ENCODE results near the gene NDUFA8. TPM values are rescaled to one million over a fixed set of nuclear protein-coding genes. Genes with fewer than 3 reads are reported as not detected.

NDUFA8 gene
- total RNA-seq, 1 donor from 2014 or later = 38.1 TPM

DNA sequence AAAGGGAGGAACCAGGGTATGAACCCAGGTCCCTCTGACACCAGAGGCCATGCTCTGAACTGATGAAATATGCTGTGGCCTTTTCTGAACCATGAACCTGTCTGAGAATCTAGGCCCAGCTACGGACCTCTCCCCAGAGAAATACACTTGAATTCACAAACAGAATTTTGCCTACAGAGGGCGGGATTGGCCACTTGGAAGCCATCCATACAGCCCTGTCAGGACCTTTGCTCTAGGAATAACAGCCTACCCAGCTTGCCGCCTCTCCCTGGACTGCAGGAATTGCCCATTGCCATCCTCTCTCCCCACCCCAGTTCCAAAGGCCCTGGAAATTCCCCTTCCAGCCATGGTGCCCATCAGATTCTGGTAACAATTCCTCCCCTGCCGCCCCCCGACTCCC is 26.7 kb upstream of the NDUFA8 start:
- DNase-seq (ENCODE audit: low spot score) = no peak

DNA sequence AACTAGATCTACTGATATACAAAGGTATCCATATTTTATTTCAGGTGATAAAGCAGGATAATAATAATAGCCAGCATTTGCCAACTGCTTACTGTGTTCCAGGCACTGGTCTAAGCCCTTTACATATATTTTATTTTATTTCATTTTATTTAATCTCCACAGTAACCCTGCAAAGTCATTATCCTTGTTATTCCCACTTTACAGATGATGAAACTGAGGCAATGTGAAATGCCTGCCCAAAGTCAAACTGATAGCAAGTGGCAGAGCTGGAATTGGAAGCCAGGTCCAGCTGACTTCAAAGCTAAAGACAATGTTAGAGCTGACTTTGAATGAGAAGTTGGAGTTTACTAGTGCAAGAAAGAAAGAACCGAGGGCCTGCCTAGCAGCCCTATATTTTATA is 25.0 kb upstream of the NDUFA8 start:
- no peak for DNase-seq (ENCODE audit: low spot score)

- DNase-seq (ENCODE audit: low spot score) = no peak
Measured at GRCh38 chr9:122183501-122183900, 23.9 kb upstream of the NDUFA8 start.

GRCh38 chr9:122180633-122181032 is 21.1 kb upstream of the NDUFA8 start:
- DNase-seq (ENCODE audit: low spot score) = no peak

GRCh38 chr9:122179690-122180074 is 20.1 kb upstream of the NDUFA8 start:
- DNase-seq (ENCODE audit: low spot score) = no peak

DNA sequence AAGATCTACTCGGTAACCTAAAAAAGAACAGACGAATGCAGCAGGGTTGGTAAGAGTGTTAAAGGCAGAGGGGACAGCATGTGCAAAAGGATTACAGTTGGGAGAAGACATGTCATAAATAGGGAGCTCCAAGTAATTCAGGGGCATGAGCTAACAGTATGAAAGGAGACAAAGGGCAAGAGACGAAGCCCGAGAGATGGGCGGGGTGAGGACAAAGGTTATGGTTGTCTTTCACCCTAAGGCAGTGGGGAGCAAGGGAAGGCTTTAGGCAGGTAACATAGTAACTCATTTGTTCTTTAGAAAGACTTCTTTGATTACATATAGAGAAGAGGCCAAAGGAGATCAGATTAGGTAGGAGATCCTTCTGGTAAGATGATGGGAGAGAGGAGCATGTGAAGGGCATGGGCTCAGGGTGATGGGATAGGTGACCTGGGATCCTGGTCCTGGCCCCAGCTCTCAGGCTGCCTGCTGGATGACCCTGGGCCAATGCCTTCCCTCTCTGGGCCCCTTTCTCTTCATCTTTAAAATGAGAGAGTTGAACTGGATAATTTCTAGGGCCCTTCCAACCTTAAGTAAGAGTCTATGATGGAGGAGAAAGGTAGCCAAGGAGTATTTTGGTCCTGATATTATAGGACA is 19.6 kb upstream of the NDUFA8 start:
- no peak for DNase-seq (ENCODE audit: low spot score)

GRCh38 chr9:122176916-122177315 is 17.3 kb upstream of the NDUFA8 start:
- no peak for DNase-seq (ENCODE audit: low spot score)

- no peak for DNase-seq (ENCODE audit: low spot score)
Measured at GRCh38 chr9:122173670-122174069, 14.1 kb upstream of the NDUFA8 start.

GRCh38 chr9:122172131-122172530 is 12.6 kb upstream of the NDUFA8 start:
- no peak for DNase-seq (ENCODE audit: low spot score)

GRCh38 chr9:122168356-122168755 is 8.8 kb upstream of the NDUFA8 start:
- no peak for DNase-seq (ENCODE audit: low spot score)

DNA sequence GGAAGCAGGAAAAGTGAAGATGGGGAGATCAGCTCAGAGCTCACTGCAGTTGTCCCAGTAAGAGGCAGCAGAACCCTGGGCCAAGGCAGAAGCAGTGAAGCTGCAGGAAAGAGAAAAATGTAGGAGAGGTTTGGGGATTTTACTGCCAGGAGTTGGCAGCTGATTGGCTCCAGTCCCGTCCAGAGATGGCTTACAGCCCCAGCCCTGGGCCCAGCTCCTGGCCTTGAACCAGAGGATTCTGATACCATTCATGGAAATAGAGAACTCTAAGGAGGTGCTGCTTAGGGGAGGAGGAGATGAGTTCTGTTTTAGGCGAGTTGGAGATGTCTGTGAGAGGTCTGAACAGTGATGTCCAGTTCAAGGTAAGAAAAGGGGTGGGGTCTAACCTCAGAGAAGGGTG is 4.7 kb upstream of the NDUFA8 start:
- DNase-seq (ENCODE audit: low spot score) = peak; percentile 51

DNA sequence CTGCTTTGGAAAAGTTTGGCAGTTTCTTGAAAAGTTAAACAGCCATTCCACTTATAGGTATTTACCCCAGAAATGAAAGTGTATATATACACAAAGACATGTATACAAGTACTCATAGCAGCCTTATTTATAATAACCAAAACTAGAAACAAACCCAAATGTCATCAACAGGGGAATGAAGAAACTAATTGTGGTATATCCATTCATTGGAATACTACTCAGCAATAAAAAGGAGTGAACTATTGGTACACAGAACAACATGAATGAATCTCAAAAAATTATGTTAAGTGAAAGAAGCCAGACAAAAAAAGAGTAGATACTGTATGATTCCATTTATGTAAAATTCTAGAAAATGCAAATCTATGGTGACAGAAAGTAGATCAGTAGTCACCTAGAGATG is 2.8 kb upstream of the NDUFA8 start:
- DNase-seq (ENCODE audit: low spot score) = no peak

DNA sequence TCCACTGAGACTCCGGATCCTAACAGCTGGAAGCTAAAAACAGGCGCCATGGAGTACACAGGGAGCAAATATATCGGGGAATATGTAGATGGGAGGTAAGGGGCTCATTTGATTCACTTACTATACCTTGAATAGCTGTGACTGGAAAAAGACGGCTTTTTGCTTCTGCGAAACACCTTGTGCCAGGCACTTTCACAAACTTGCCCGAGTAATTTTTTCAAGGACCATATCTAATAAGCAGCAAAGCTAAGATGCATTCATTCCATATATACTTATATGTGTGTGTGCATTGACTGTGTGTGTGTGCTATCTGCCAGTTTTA is 307 bp upstream of the NDUFA8 start:
- no peak for DNase-seq (ENCODE audit: low spot score)

GRCh38 chr9:122158202-122158601 is 1.4 kb downstream of the NDUFA8 start:
- DNase-seq (ENCODE audit: low spot score) = no peak

DNA sequence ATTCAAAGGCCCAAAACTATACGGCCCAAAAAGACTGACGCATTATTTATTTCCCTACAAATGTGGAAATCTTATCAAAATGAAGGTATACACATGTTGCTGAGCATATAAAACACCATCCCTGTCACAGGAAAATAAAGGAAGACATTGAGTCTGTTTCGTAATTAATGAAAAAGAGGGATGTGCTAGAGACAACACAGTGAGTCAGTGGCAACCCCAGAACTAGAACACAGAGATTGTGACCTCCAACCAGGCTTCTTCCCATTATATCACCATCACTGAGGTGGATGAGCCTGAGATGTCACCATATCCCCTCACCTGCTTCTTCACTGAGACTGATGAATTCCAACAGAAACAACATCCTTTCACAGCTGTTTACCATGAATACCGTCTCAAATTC is 3.8 kb downstream of the NDUFA8 start:
- no peak for DNase-seq (ENCODE audit: low spot score)

GRCh38 chr9:122151267-122151828 is 8.2 kb downstream of the NDUFA8 start:
- no peak for DNase-seq (ENCODE audit: low spot score)

DNA sequence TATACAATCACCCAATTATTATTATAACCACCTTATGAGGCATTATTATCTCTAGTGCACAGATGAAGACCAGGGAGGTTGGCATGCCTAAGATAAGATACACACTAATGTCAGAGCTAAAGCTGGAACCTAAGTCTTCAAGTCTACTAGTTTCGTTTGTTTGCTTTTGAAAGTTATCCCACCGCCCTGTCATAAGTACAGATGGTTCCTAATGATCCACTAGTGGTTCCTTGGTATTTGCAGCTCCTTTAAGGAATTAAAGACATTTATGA is 14.1 kb downstream of the NDUFA8 start:
- no peak for DNase-seq (ENCODE audit: low spot score)

DNA sequence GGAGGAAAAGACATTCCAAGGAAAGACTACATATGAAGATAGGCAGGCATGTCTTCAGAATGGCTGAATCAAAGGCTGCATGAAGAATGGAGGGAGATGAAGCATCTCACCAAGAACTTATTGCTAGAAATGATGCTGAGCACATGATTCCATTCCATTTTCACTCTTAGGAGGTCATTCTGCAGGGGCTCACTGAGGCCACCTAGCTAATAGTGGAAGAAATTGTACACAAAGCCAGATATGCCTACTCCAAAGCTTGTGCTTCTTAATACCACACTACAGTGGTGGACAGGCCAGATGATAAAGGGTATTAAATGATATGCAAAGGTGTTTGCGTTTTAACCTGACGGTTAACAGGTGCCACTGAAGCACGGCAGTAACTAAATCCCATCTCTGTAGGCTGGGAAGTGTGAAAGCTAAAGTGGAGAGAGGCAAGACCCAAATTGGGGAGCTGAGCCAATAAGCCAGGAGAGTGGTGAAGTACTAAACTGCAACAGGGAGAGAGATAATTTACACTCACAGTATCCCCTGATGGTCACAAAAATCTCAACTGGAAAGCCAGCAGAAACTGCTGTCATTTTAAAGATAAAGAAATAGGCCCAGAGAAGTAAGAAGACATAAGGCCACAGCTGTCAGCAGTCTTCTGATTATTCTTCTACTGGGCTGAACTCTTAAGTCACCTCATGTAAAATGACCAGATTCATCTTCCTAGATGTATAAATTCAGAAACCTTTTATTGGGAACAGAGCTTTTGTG is 14.6 kb downstream of the NDUFA8 start:
- no peak for DNase-seq (ENCODE audit: low spot score)

GRCh38 chr9:122143876-122144405 is 15.6 kb downstream of the NDUFA8 start:
- DNase-seq (ENCODE audit: low spot score) = no peak

DNA sequence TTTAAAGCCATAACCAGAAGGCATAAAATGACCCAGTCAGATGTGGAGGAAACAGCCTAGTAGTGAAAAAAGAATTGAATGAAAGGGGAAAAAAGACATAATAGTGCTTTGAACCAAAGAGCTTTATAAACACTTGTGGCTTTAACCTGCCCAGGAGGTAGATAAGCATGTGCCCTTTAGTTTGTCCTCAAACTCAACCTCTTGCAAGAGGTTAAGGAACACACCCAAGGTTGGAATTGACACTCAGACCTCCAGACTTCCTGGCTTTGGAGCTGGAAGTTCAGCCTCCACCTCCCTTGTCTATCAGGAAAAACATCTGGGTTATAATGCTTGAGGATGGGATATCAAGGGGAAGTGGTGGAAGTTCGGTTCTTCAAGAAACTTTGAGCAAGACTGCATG is 16.3 kb downstream of the NDUFA8 start:
- no peak for DNase-seq (ENCODE audit: low spot score)

DNA sequence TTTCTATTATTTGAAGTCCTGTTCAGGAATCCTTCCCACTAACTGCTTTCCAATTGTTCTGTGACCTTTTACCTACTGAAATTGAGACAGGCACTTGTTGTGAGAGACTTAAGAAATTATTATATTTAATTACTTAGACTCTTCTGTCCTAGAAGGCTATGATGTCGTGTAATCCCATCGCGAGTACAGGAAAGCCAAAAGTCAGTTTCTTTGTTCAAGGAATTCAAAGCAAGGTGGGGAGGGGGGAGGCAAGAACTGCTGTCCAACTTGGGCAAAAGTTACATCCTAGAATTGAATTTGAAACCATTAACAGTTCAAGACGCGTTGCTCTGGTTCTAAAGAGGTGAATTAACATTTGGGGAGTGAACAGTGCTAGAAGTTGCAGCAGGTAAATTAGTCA is 17.9 kb downstream of the NDUFA8 start:
- DNase-seq (ENCODE audit: low spot score) = no peak

GRCh38 chr9:122140368-122141193 is 19.0 kb downstream of the NDUFA8 start:
- no peak for DNase-seq (ENCODE audit: low spot score)

Measured in ureter (tissue), 1 donor.